Right lobe of liver (tissue), 6 donors: ENCODE results near the gene PNN. TPM values are rescaled to one million over a fixed set of nuclear protein-coding genes. Genes with fewer than 3 reads are reported as not detected.
"Not testable (repeated sequence)": the region's sequence is repeated elsewhere in the genome, so short reads cannot be mapped to it uniquely, and the experiment has no call there.

Experiments used
- ATAC-seq, 4 donors: fragments of 200-7000 bp; cut with Tn5 transposase; one replicate each; pipeline ENCODE4 v1.9.1; 2020; ENCODE audit warnings: mild to moderate bottlenecking in 4 of 4, moderate library complexity in 4 of 4
- DNase-seq, 3 donors: peaks; one replicate each; pipeline ENCODE4 v3.0.0-alpha.2; 2020
- H3K27ac ChIP-seq, 3 donors: fragments of 200-600 bp; one replicate each; pipeline ENCODE4 v1.8.0; 2022
- H3K27me3 ChIP-seq, 2 donors: fragments of 200-600 bp; one replicate each; pipeline ENCODE4 v1.8.0; 2022
- H3K36me3 ChIP-seq, 4 donors: fragments of 200-600 bp; sonication (generic) in 1 of 4; one replicate each; pipeline versions ENCODE4 v1.5.1 to v1.8.0; 2017 to 2022; ENCODE audit warnings: control low read depth in 1 of 4
- H3K4me1 ChIP-seq, 4 donors: fragments of 200-600 bp; sonication (generic) in 1 of 4; one replicate each; pipeline versions ENCODE4 v1.5.1 to v1.8.0; 2017 to 2022; ENCODE audit warnings: control low read depth in 1 of 4
- H3K4me3 ChIP-seq, 3 donors: fragments of 200-600 bp; one replicate each; pipeline ENCODE4 v1.8.0; 2022
- H3K9me3 ChIP-seq, 4 donors: fragments of 200-600 bp; sonication (generic) in 1 of 4; one replicate each; pipeline versions ENCODE4 v1.5.1 to v1.8.0; 2017 to 2022; ENCODE audit warnings: control low read depth in 1 of 4
- POLR2A ChIP-seq: fragments of 450-650 bp; IDR thresholded peaks from one replicate; pipeline ENCODE4 v1.6.1; 2017; ENCODE audit warnings: antibody characterized with exemption, mild to moderate bottlenecking
- WGBS: methylation state at CpG from one replicate; pipeline ENCODE4 v1.1.6; 2018; ENCODE audit warnings: low coverage, low lambda C conversion rate; ENCODE audit not compliant: insufficient coverage; ENCODE audit errors: missing lambda C conversion rate; 5-methylcytosine and 5-hydroxymethylcytosine counted together
- intact Hi-C, 2 donors: fragments of 100-400 bp; cut with DNase I; formaldehyde crosslinking; loops; one replicate each; pipeline versions ENCODE4 v1.11.2 to v1.14.1; 2022
- total RNA-seq, 6 experiments: library from RNA; depleted of rRNA in 2 of 6; stranded (reverse); fragments of >200 nt in 2 of 6; fragmentation: NEBNext Ultra II Directional in 3 of 6; extraction: Animal tissue kit (Norgen Biotek cat#: 25700) in 3 of 6; gene quantifications; one replicate each; pipeline versions ENCODE4 v1.1.0 to v1.2.4, GENCODE V29; 2016 to 2023
- TF ChIP-seq, protein P1 (sequence below), 4 donors: fragments of 200-600 bp in 3 of 4; fragments of 450-650 bp in 1 of 4; IDR thresholded peaks; one replicate each; pipeline versions ENCODE4 v1.5.1 to v1.8.0; 2016 to 2022; ENCODE audit warnings: antibody characterized with exemption in 4 of 4, mild to moderate bottlenecking in 2 of 4
- donor health status: DM: no; HTN: yes; CAD: no.
- donor health status: DM: no; HTN: no; CAD: no.
- donor health status: DM: no; HTN: no; CAD: no.
- donor health status: DM: no; HTN: yes; CAD: no.
- donor health status: DM: no; HTN: yes; CAD: no.

The PNN gene
- total RNA-seq, 6 experiments from 2014 or later = 12.2 to 42.0 (median 23.8) TPM

DNA sequence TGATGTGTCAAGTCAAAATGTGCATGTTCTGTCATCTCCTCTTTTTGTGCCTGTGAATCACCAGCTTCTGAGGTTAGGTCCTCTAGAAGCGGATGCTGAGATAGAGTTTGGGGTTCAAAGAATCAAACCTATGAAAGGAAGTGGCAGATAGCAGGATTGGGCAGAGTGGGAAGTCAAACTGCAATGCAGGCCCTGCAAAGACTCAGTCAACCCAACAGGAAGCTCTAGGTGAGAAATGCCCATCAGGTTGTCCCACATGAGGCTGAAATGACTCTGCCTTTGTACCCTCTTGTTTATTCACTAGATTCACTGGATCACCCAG lies 54.1 kb downstream of the PNN start:
- no peak overlapping the region for H3K27ac ChIP-seq
- H3K9me3 ChIP-seq = no peaks in the 10 kb centered on the region
- peaks cover 0 to 13% (median 6%) of the 10 kb centered on the region in 4 donors for H3K4me1 ChIP-seq
- intact Hi-C loops = no loop called here
- DNase-seq (no peak), ATAC-seq (no peak)
- H3K36me3 ChIP-seq = no peaks in the 10 kb centered on the region
- WGBS = 75% methylated on average over 1 of the region's 1 CpG
- TF ChIP-seq, protein P1, sequence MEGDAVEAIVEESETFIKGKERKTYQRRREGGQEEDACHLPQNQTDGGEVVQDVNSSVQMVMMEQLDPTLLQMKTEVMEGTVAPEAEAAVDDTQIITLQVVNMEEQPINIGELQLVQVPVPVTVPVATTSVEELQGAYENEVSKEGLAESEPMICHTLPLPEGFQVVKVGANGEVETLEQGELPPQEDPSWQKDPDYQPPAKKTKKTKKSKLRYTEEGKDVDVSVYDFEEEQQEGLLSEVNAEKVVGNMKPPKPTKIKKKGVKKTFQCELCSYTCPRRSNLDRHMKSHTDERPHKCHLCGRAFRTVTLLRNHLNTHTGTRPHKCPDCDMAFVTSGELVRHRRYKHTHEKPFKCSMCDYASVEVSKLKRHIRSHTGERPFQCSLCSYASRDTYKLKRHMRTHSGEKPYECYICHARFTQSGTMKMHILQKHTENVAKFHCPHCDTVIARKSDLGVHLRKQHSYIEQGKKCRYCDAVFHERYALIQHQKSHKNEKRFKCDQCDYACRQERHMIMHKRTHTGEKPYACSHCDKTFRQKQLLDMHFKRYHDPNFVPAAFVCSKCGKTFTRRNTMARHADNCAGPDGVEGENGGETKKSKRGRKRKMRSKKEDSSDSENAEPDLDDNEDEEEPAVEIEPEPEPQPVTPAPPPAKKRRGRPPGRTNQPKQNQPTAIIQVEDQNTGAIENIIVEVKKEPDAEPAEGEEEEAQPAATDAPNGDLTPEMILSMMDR (IDR thresholded peaks at IDR 0.05) = no peak
- TF ChIP-seq POLR2A = no peak
- no peak overlapping the region for H3K4me3 ChIP-seq
- H3K27me3 ChIP-seq = no peaks in the 10 kb centered on the region

DNA sequence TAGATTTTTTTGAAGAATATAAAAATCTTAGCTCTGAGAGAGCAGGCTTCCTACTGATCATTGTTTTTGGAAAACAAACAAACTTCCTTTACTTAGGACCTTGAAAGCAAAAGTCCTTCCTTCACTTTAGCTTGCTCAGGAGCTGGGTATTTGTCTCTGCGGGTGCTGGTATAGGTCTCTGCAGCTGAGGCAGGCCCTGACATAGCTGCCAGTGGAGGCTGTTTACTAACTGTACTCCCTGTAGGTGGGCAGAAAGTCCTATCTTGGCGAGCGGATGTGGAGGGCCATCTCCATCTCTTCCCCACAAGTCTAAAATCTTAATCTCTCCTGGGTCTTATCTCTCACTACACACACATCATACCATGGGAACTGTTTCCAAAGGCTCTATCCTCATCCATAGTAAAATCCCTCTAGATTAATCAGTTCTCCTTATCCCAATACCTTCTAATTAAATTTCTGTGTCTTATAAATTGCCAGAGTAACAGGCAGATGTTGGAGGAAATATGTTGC lies 54.6 kb downstream of the PNN start:
- H3K27me3 ChIP-seq = no peaks in the 10 kb centered on the region
- no peak overlapping the region for H3K4me3 ChIP-seq
- H3K4me1 ChIP-seq = peaks cover 0 to 13% (median 6%) of the 10 kb centered on the region in 4 donors
- WGBS = no CpG with 5 or more reads among the region's 3 CpGs
- DNase-seq (no peak), ATAC-seq (no peak)
- no peak overlapping the region for H3K27ac ChIP-seq
- intact Hi-C loops = no loop called here
- no peaks in the 10 kb centered on the region for H3K9me3 ChIP-seq
- H3K36me3 ChIP-seq = no peaks in the 10 kb centered on the region
- no peak for TF ChIP-seq POLR2A
- TF ChIP-seq, protein P1 (IDR thresholded peaks at IDR 0.05) = no peak

DNA sequence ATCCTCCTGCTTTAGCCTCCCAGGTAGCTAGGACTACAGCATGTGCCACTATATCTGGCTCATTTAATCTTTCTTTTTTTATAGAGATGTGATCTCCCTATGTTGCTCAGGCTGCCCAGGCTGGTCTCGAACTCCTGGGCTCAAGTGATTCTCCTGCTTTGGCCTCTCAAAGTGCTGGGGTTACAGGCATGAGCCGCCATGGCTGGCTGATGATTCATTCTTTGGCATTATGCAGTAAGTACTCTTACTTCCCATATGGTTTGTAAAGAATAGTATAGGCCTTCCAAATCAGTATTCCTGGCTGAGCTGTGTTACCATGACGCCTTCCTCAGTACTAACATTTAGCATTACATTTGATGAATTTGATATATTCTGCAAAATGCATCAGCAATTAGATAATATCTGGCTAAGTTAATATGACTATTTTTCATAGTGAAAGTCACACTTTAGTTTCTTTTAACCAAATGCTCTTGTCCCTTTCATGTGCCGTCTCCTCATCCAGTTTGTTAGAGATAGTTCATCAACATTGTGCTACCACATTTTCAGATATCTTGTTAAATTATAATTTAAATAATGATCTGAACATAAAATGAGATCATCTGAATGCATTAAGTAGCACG lies 55.5 kb downstream of the PNN start:
- Histone ChIP-seq H3K36me3 (no peaks in the 10 kb centered on the region), H3K4me1 (peaks cover 0 to 13% (median 6%) of the 10 kb centered on the region in 4 donors), H3K4me3 (no peak overlapping the region), H3K27ac (no peak overlapping the region), H3K27me3 (no peaks in the 10 kb centered on the region), H3K9me3 (no peaks in the 10 kb centered on the region)
- intact Hi-C loops = no loop called here
- TF ChIP-seq, protein P1 (IDR thresholded peaks at IDR 0.05) = no peak
- no peak for TF ChIP-seq POLR2A
- 69% methylated on average over 5 of the region's 5 CpGs for WGBS
- ATAC-seq (no peak), DNase-seq (no peak)

DNA sequence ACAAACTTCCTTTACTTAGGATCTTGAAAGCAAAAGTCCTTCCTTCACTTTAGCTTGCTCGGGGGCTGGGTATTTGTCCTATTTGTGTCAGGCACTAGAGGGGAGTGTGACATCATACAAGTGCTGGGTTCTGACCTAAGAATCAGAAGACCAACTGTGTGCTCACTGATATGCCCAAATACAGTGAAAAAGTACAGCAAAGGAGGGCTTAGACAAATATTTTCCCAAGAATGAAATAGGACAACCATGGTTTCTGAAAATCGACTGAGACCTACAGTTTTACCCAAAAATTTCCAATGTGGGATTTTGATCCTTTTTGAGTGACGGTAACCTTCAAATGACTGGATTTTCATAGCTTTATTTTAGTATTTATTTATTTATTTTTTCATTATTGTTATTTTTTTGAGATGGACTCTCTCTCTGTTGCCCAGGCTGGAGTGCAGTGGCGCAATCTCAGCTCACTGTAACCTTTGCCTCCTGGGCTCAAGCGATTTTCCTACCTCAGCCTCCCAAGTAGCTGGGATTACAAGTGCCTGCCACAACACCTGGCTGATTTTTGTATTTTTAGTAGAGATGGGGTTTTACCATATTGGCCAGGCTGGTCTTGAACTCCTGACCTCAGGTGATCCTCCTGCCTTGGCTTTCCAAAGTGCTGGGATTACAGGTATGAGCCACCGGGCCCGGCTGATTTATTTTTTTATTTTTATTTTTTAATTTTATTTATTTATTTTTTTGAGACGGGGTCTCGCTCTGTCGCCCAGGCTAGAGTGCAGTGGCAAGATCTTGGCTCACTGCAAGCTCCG lies 56.9 kb downstream of the PNN start:
- DNase-seq = peak; percentile 31 to 62 (median 62)
- H3K9me3 ChIP-seq, H3K4me3 ChIP-seq, intact Hi-C loops, H3K27me3 ChIP-seq, H3K36me3 ChIP-seq: not testable (repeated sequence)
- peak overlapping the region in 2 of 3 donors; percentile 80 for H3K27ac ChIP-seq
- TF ChIP-seq, protein P1 (IDR thresholded peaks at IDR 0.05) = peak; percentile 28 to 46 (median 36)
- 65% methylated on average over 10 of the region's 11 CpGs for WGBS
- peak; percentile 64 to 80 (median 69) for ATAC-seq
- peaks cover 0 to 24% (median 8%) of the 10 kb centered on the region in 4 donors for H3K4me1 ChIP-seq

Other genes starting within 250 kb of the PNN start
- 100 to 1,000 TPM in 2 of 6 experiments, 10 to 100 TPM in 4; 69.2 to 107 (median 88.1) TPM for gene SEC23A, start 72.0 kb upstream of the PNN start, total RNA-seq
- 1 to 10 TPM; 3.4 to 9.9 (median 6.0) TPM for gene GEMIN2, start 60.9 kb upstream of the PNN start, total RNA-seq
- gene TRAPPC6B, start 4.9 kb upstream of the PNN start, total RNA-seq = 10 to 100 TPM; 11.4 to 26.9 (median 15.1) TPM
- 10 to 100 TPM; 58.7 to 90.8 (median 73.6) TPM for gene MIA2, start 58.7 kb downstream of the PNN start, total RNA-seq